A673 (cell line): ENCODE measurements around the gene ADTRP. TPM values are rescaled to one million over a fixed set of nuclear protein-coding genes. Genes with fewer than 3 reads are reported as not detected.

Source experiments
- BruUV-seq: library from RNA; stranded (reverse); fragments of 400-500 nt; replicated peaks from 2 replicates; lab custom pipeline; 2021; lab: Mats Ljungman, UMichigan
- CTCF ChIA-PET: fragments of 300-600 bp; sonication (Branson Sonifier 250); formaldehyde crosslinking; loops from one replicate; lab custom pipeline; 2022; ENCODE audit warnings: antibody characterized with exemption; lab: Charles Lee
- POLR2A ChIA-PET: fragments of 300-600 bp; sonication (Branson Sonifier 250); formaldehyde crosslinking; loops from one replicate; lab custom pipeline; 2022; ENCODE audit warnings: antibody characterized with exemption; ENCODE audit not compliant: low non-redundant PET; lab: Charles Lee
- DNase-seq: peaks from one replicate; pipeline ENCODE4 v3.0.0-alpha.2; 2015; ENCODE audit warnings: low spot score
- H3K27ac ChIP-seq: fragments of 200-600 bp; sonication (generic); 2 replicates; pipeline ENCODE4 v1.5.1; 2016; ENCODE audit warnings: mixed run types, low read depth, mild to moderate bottlenecking, mixed read lengths, antibody characterized with exemption, low read length; ENCODE audit not compliant: poor library complexity, severe bottlenecking
- H3K27me3 ChIP-seq: fragments of 200-600 bp; sonication (generic); replicated peaks from 2 replicates; pipeline ENCODE4 v1.6.1; 2017; ENCODE audit warnings: mixed run types, low read depth, mild to moderate bottlenecking, mixed read lengths, antibody characterized with exemption, low read length; ENCODE audit not compliant: insufficient read depth, poor library complexity
- H3K36me3 ChIP-seq: fragments of 200-600 bp; sonication (generic); 2 replicates; pipeline ENCODE4 v1.6.1; 2016; ENCODE audit warnings: mixed run types, mild to moderate bottlenecking, mixed read lengths, antibody characterized with exemption, low read length; ENCODE audit not compliant: insufficient read depth, poor library complexity, severe bottlenecking
- H3K4me1 ChIP-seq: fragments of 200-600 bp; sonication (generic); 2 replicates; pipeline ENCODE4 v1.6.1; 2017; ENCODE audit warnings: mixed run types, mild to moderate bottlenecking, mixed read lengths, antibody characterized with exemption, low read length; ENCODE audit not compliant: insufficient read depth, poor library complexity, severe bottlenecking
- H3K4me3 ChIP-seq: fragments of 200-600 bp; sonication (generic); 2 replicates; pipeline ENCODE4 v1.5.1; 2016; ENCODE audit warnings: low read depth, mixed run types, mild to moderate bottlenecking, mixed read lengths, low read length; ENCODE audit not compliant: poor library complexity, severe bottlenecking
- H3K9me3 ChIP-seq: fragments of 200-600 bp; sonication (generic); 2 replicates; pipeline ENCODE4 v1.6.1; 2016; ENCODE audit warnings: mixed run types, low read depth, mild to moderate bottlenecking, mixed read lengths, antibody characterized with exemption, low read length; ENCODE audit not compliant: poor library complexity, severe bottlenecking
- CTCF ChIP-seq: fragments of 300-800, 200-600 bp; sonication (generic); conservative IDR thresholded peaks from 2 replicates; pipeline ENCODE4 v1.5.1; 2017; ENCODE audit warnings: low read depth, mild to moderate bottlenecking, antibody characterized with exemption, low read length, moderate library complexity, mixed read lengths
- EZH2 ChIP-seq: fragments of 200-600 bp; sonication (generic); IDR thresholded peaks from 2 replicates; pipeline ENCODE4 v1.6.1; 2017; ENCODE audit warnings: borderline replicate concordance, low read depth, mild to moderate bottlenecking, mixed read lengths, antibody characterized with exemption, low read length; ENCODE audit not compliant: poor library complexity, severe bottlenecking
- intact Hi-C: fragments of 100-400 bp; cut with micrococcal nuclease; formaldehyde crosslinking; loops from one replicate; pipeline ENCODE4 v1.10.0; 2022; ENCODE audit not compliant: unreplicated experiment
- total RNA-seq: library from RNA; stranded (reverse); gene quantifications from 2 replicates; pipeline ENCODE4 v1.2.3, GENCODE V29; 2021

ADTRP gene
- total RNA-seq, 1 experiment from 2014 or later, result not detected

- no peaks in the 10 kb centered on the region for H3K9me3 ChIP-seq
- H3K36me3 ChIP-seq, result no peaks in the 10 kb centered on the region
- TF ChIP-seq EZH2, result no peak
- no peak for TF ChIP-seq CTCF
- ChIA-PET CTCF (no interaction called here), POLR2A (no interaction called here)
- no peaks in the 10 kb centered on the region for H3K27me3 ChIP-seq
- DNase-seq, result no peak
- H3K4me1 ChIP-seq, result no peaks in the 10 kb centered on the region
- H3K4me3 ChIP-seq, result no peak overlapping the region
- intact Hi-C loops, result no loop called here
- no TSS peak for BruUV-seq
- no peak overlapping the region for H3K27ac ChIP-seq
Measured at GRCh38 chr6:11798096-11798495, 19.5 kb upstream of the ADTRP start.

- no peaks in the 10 kb centered on the region for H3K36me3 ChIP-seq
- DNase-seq, result no peak
- intact Hi-C loops, result no loop called here
- no peaks in the 10 kb centered on the region for H3K9me3 ChIP-seq
- no peaks in the 10 kb centered on the region for H3K4me1 ChIP-seq
- H3K27me3 ChIP-seq, result no peaks in the 10 kb centered on the region
- TF ChIP-seq EZH2 (no peak), CTCF (no peak)
- ChIA-PET CTCF (no interaction called here), POLR2A (no interaction called here)
- no peak overlapping the region for H3K4me3 ChIP-seq
- BruUV-seq, result no TSS peak
- no peak overlapping the region for H3K27ac ChIP-seq
Measured at GRCh38 chr6:11796829-11797228, 18.2 kb upstream of the ADTRP start.

GRCh38 chr6:11795403-11795802, 16.8 kb upstream of the ADTRP start:
- TF ChIP-seq CTCF (no peak), EZH2 (no peak)
- CTCF ChIA-PET, result no interaction called here
- Histone ChIP-seq H3K36me3 (no peaks in the 10 kb centered on the region), H3K27ac (no peak overlapping the region), H3K9me3 (no peaks in the 10 kb centered on the region), H3K4me1 (no peaks in the 10 kb centered on the region), H3K4me3 (no peak overlapping the region), H3K27me3 (no peaks in the 10 kb centered on the region)
- BruUV-seq, result no TSS peak
- intact Hi-C loops, result no loop called here
- POLR2A ChIA-PET, result no interaction called here
- DNase-seq, result no peak
